Measurements from ENCODE around the gene RGMA. TPM values are rescaled to one million over a fixed set of nuclear protein-coding genes. Genes with fewer than 3 reads are reported as not detected.

Gene RGMA
- total RNA-seq, 4 donors from 2014 or later, result 28.2 to 110 (median 45.6) TPM

GRCh38 chr15:93049914-93050578, 39.0 kb downstream of the RGMA start:
- Histone ChIP-seq H3K9me3 (peaks cover 0 to 14% (median 0%) of the 10 kb centered on the region in 4 donors), H3K27me3 (no peaks in the 10 kb centered on the region), H3K4me1 (peaks cover 0 to 31% (median 0%) of the 10 kb centered on the region in 4 donors), H3K27ac (no peak overlapping the region), H3K36me3 (peaks cover 0 to 92% (median 4%) of the 10 kb centered on the region in 3 donors), H3K4me3 (no peak overlapping the region)
- DNase-seq (ENCODE audit: low spot score in 2 of 2), result no peak
- WGBS, 2 donors, result 82 to 91% methylated on average over 11 to 13 of the region's 15 CpGs
- TF ChIP-seq EP300 (IDR thresholded peaks at IDR 0.05) (no peak), CTCF (IDR thresholded peaks at IDR 0.05) (no peak), POLR2A (IDR thresholded peaks at IDR 0.05) (no peak)

GRCh38 chr15:93049233-93049632, 39.8 kb downstream of the RGMA start:
- TF ChIP-seq CTCF (IDR thresholded peaks at IDR 0.05) (no peak), EP300 (IDR thresholded peaks at IDR 0.05) (no peak), POLR2A (IDR thresholded peaks at IDR 0.05) (no peak)
- no peak for DNase-seq (ENCODE audit: low spot score in 2 of 2)
- H3K36me3 ChIP-seq, result peaks cover 0 to 92% (median 4%) of the 10 kb centered on the region in 3 donors
- peaks cover 0 to 33% (median 0%) of the 10 kb centered on the region in 4 donors for H3K4me1 ChIP-seq
- H3K27ac ChIP-seq, result no peak overlapping the region
- H3K27me3 ChIP-seq, result no peaks in the 10 kb centered on the region
- WGBS, 2 donors, result 80 to 85% methylated on average over 8 of the region's 8 CpGs
- H3K9me3 ChIP-seq, result peaks cover 0 to 14% (median 0%) of the 10 kb centered on the region in 4 donors
- H3K4me3 ChIP-seq, result no peak overlapping the region

- no peak for TF ChIP-seq EP300 (IDR thresholded peaks at IDR 0.05)
- no peak for TF ChIP-seq CTCF (IDR thresholded peaks at IDR 0.05)
- no peak for TF ChIP-seq POLR2A (IDR thresholded peaks at IDR 0.05)
- Histone ChIP-seq H3K9me3 (peaks cover 0 to 14% (median 0%) of the 10 kb centered on the region in 4 donors), H3K4me1 (peaks cover 0 to 38% (median 0%) of the 10 kb centered on the region in 4 donors), H3K27me3 (no peaks in the 10 kb centered on the region), H3K4me3 (no peak overlapping the region), H3K27ac (peak overlapping the region in 1 of 4 donors; percentile 15), H3K36me3 (peaks cover 0 to 95% (median 4%) of the 10 kb centered on the region in 3 donors)
- DNase-seq (ENCODE audit: low spot score in 2 of 2), result no peak
- WGBS, 2 donors, result 80 to 81% methylated on average over 5 to 16 of the region's 16 CpGs
Measured at GRCh38 chr15:93048759-93049161, 40.3 kb downstream of the RGMA start.

GRCh38 chr15:93048426-93048721, 40.6 kb downstream of the RGMA start:
- no peak for TF ChIP-seq EP300 (IDR thresholded peaks at IDR 0.05)
- TF ChIP-seq CTCF (IDR thresholded peaks at IDR 0.05), result no peak
- no peak for TF ChIP-seq POLR2A (IDR thresholded peaks at IDR 0.05)
- Histone ChIP-seq H3K9me3 (peaks cover 0 to 14% (median 0%) of the 10 kb centered on the region in 4 donors), H3K4me1 (peaks cover 0 to 42% (median 0%) of the 10 kb centered on the region in 4 donors), H3K27me3 (no peaks in the 10 kb centered on the region), H3K27ac (peak overlapping the region in 1 of 4 donors; percentile 15), H3K36me3 (peaks cover 0 to 99% (median 4%) of the 10 kb centered on the region in 3 donors), H3K4me3 (no peak overlapping the region)
- 85 to 89% methylated on average over 9 to 14 of the region's 14 CpGs for WGBS, 2 donors
- no peak for DNase-seq (ENCODE audit: low spot score in 2 of 2)

GRCh38 chr15:93047621-93048425, 41.2 kb downstream of the RGMA start:
- Histone ChIP-seq H3K4me3 (no peak overlapping the region), H3K9me3 (peaks cover 0 to 14% (median 0%) of the 10 kb centered on the region in 4 donors), H3K27me3 (no peaks in the 10 kb centered on the region), H3K36me3 (peaks cover 0 to 100% (median 4%) of the 10 kb centered on the region in 3 donors), H3K4me1 (peaks cover 0 to 44% (median 0%) of the 10 kb centered on the region in 4 donors), H3K27ac (peak overlapping the region in 1 of 4 donors; percentile 15)
- TF ChIP-seq CTCF (IDR thresholded peaks at IDR 0.05), result no peak
- no peak for TF ChIP-seq POLR2A (IDR thresholded peaks at IDR 0.05)
- no peak for TF ChIP-seq EP300 (IDR thresholded peaks at IDR 0.05)
- no peak for DNase-seq (ENCODE audit: low spot score in 2 of 2)
- 77 to 85% methylated on average over 14 to 18 of the region's 18 CpGs for WGBS, 2 donors

Measured in tibial nerve (tissue), 4 donors.